Fibroblast of lung (primary cell): ENCODE results near the gene CAPN14.

Experiments used
- EZH2 ChIP-seq: IDR thresholded peaks from 2 replicates; pipeline ENCODE4 v1.5.1; 2012; ENCODE audit warnings: low read length, control low read depth, mild to moderate bottlenecking; ENCODE audit errors: missing control alignments
- TF ChIP-seq, protein P1 (sequence below), 2 donors: IDR thresholded peaks in 1 of 2; conservative IDR thresholded peaks in 1 of 2; 1 replicate in 1 of 2; 2 replicates in 1 of 2; pipeline ENCODE4 v1.5.1; 2011 to 2012; ENCODE audit warnings: low read length in 2 of 2, control low read depth in 1 of 2, inconsistent platforms in 1 of 2, low read depth in 1 of 2, mild to moderate bottlenecking in 1 of 2

DNA sequence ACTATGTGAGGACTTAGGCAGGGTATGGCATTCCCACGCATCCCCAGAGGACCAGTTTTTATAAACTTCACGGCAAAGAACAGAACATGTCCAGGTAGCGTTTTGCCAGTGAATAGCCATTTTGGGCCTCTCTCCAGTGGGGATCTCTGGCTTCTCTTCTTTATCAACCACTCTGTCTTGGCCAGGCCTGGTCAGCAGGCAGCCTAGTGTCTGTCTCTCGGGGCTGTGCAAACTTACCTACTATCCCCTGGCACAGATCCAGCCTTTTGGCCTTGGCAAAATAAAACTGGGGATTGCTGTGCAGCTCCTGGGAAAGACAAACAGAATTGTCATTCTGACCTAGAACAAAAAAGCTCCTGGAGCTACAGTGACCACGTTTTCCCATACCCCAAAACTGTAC is 14.5 kb downstream of the CAPN14 start:
- TF ChIP-seq, protein P1, sequence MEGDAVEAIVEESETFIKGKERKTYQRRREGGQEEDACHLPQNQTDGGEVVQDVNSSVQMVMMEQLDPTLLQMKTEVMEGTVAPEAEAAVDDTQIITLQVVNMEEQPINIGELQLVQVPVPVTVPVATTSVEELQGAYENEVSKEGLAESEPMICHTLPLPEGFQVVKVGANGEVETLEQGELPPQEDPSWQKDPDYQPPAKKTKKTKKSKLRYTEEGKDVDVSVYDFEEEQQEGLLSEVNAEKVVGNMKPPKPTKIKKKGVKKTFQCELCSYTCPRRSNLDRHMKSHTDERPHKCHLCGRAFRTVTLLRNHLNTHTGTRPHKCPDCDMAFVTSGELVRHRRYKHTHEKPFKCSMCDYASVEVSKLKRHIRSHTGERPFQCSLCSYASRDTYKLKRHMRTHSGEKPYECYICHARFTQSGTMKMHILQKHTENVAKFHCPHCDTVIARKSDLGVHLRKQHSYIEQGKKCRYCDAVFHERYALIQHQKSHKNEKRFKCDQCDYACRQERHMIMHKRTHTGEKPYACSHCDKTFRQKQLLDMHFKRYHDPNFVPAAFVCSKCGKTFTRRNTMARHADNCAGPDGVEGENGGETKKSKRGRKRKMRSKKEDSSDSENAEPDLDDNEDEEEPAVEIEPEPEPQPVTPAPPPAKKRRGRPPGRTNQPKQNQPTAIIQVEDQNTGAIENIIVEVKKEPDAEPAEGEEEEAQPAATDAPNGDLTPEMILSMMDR (conservative IDR thresholded peaks at IDR 0.05 in 1 of 2, IDR thresholded peaks at IDR 0.05 in 1 of 2; ENCODE audit: low read depth in 1 of 2, low read length in 2 of 2), result no peak
- TF ChIP-seq EZH2, result no peak
